HEK293T (cell line): ENCODE data around the gene FNDC3A.

Experiments
- ARNT ChIP-seq: fragments of 450-650 bp; IDR thresholded peaks from 2 replicates; pipeline ENCODE4 v1.6.1; 2017; ENCODE audit warnings: mild to moderate bottlenecking
- BHLHE40 ChIP-seq: fragments of 450-650 bp; IDR thresholded peaks from 2 replicates; pipeline ENCODE4 v1.6.1; 2016; ENCODE audit warnings: mild to moderate bottlenecking, moderate library complexity, borderline replicate concordance
- CTBP1 ChIP-seq: fragments of 450-650 bp; IDR thresholded peaks from 2 replicates; pipeline ENCODE4 v1.6.1; 2016; ENCODE audit warnings: borderline replicate concordance
- ELF4 ChIP-seq: fragments of 450-650 bp; IDR thresholded peaks from 2 replicates; pipeline ENCODE4 v1.6.1; 2017; ENCODE audit warnings: antibody characterized with exemption
- FOXA1 ChIP-seq: fragments of 450-650 bp; IDR thresholded peaks from 2 replicates; pipeline ENCODE4 v1.6.1; 2016; ENCODE audit warnings: mild to moderate bottlenecking
- FOXK2 ChIP-seq: fragments of 450-650 bp; IDR thresholded peaks from 2 replicates; pipeline ENCODE4 v1.6.1; 2016; ENCODE audit warnings: mild to moderate bottlenecking
- FOXM1 ChIP-seq: fragments of 450-650 bp; IDR thresholded peaks from 2 replicates; pipeline ENCODE4 v1.6.1; 2017; ENCODE audit warnings: mild to moderate bottlenecking, borderline replicate concordance
- NFRKB ChIP-seq: fragments of 450-650 bp; IDR thresholded peaks from 2 replicates; pipeline ENCODE4 v1.6.1; 2016; ENCODE audit warnings: mild to moderate bottlenecking, moderate library complexity
- SP1 ChIP-seq: fragments of 450-650 bp; IDR thresholded peaks from 2 replicates; pipeline ENCODE4 v1.6.1; 2017
- SUZ12 ChIP-seq: fragments of 450-650 bp; IDR thresholded peaks from 2 replicates; pipeline ENCODE4 v1.6.1; 2016; ENCODE audit warnings: mild to moderate bottlenecking
- TARDBP ChIP-seq: fragments of 450-650 bp; IDR thresholded peaks from 2 replicates; pipeline ENCODE4 v1.6.1; 2016
- ZNF384 ChIP-seq: fragments of 450-650 bp; IDR thresholded peaks from 2 replicates; pipeline ENCODE4 v1.6.1; 2016

GRCh38 chr13:49057176-49057575 is 81.5 kb downstream of the FNDC3A start:
- TF ChIP-seq TARDBP (no peak), ZNF384 (no peak), SP1 (no peak), SUZ12 (no peak), FOXK2 (no peak), CTBP1 (no peak), NFRKB (no peak), FOXM1 (no peak), ELF4 (no peak), FOXA1 (no peak), ARNT (no peak), BHLHE40 (no peak)
